Measurements from ENCODE around the gene WDPCP. TPM values are rescaled to one million over a fixed set of nuclear protein-coding genes. Genes with fewer than 3 reads are reported as not detected.

Gene WDPCP
- total and polyA plus RNA-seq, 2 donors (not counting 1 experiment from before 2014, with no cell fraction given), result 5.6 to 22.8 TPM

DNA sequence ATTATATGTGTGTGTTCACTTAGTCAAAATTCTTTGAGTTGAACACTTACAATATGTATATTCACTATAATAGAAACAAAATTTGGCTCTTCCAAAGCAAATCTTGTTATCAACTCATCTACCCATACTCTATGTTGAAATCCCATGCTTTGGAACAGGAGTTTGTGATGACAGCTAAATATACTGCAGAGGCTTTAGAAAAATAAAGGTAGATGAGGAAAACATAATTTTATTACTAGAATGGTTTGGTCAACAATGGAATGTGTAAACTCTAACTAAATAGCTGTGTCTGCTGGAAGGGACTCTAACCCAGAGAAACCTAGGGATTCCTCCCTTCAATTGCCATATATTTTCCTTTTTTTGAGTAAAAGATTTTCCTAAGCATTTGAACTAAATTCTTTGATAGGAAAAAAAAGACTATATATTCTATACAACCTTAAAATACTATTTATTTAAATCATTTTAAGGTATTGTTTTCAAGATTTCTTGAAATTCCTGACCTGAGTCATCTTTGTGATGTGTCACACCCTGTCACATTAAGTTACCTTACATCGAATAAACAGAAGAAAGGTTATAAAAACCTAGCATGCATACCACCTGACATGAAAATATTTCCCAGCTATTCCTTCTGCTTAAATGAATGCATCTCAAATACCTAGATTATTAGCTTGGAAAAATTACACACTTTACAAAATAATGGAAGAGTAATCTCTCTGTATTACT, 362.2 kb downstream of the WDPCP start:
- no CpG with 5 or more reads among the region's 1 CpG for WGBS (ENCODE audit: insufficient coverage)
- H3K36me3 ChIP-seq (replicated peaks in 1 of 2; ENCODE audit: control extremely low read depth in 1 of 2, control insufficient read depth in 1 of 2, extremely low read depth in 1 of 2, insufficient read depth in 2 of 2, low read length in 1 of 2), result no peaks in the 10 kb centered on the region
- DNase-seq, result no peak
- Mint-ChIP-seq H3K4me3 (no peak overlapping the region), H3K27ac (no peak overlapping the region), H3K27me3 (no peaks in the 10 kb centered on the region), H3K9me3 (ENCODE audit: insufficient read depth) (no peaks in the 10 kb centered on the region), H3K4me1 (no peaks in the 10 kb centered on the region)
- ChIA-PET POLR2A (no interaction called here), CTCF (no interaction called here)
- H3K4me3 ChIP-seq (ENCODE audit: control extremely low read depth in 1 of 5, extremely low read depth in 1 of 5, insufficient read depth in 1 of 5, low read depth in 2 of 5, low read length in 4 of 5), result no peak overlapping the region
- no peak overlapping the region for H3K27ac ChIP-seq (ENCODE audit: low read length in 2 of 2)
- H3K9ac ChIP-seq (ENCODE audit: low read length), result no peak overlapping the region
- no peak overlapping the region for H2AFZ ChIP-seq (ENCODE audit: insufficient read depth, low read depth, low read length, poor library complexity, severe bottlenecking)
- no peaks in the 10 kb centered on the region for H4K20me1 ChIP-seq (ENCODE audit: control insufficient read depth, insufficient read depth, low read length, poor library complexity, severe bottlenecking)
- no peaks in the 10 kb centered on the region for H3K79me2 ChIP-seq (ENCODE audit: control insufficient read depth, insufficient read depth, low read length)
- no peak for ATAC-seq (ENCODE audit: low read depth)
- TF ChIP-seq EZH2 (IDR thresholded peaks at IDR 0.05; ENCODE audit: borderline replicate concordance, insufficient read depth, low read depth, low read length, poor library complexity, severe bottlenecking) (no peak), CTCF (IDR thresholded peaks at IDR 0.05) (no peak)
- intact Hi-C loops (cut with micrococcal nuclease), result no loop called here
- H3K4me1 ChIP-seq (ENCODE audit: control insufficient read depth in 2 of 2, insufficient read depth in 2 of 2, low read length in 2 of 2), result no peaks in the 10 kb centered on the region
- H3K9me3 ChIP-seq (ENCODE audit: control extremely low read depth in 1 of 3, control insufficient read depth in 2 of 3, insufficient read depth in 1 of 3, low read length in 2 of 3), result no peaks in the 10 kb centered on the region
- H3K4me2 ChIP-seq (replicated peaks; ENCODE audit: low read depth, low read length, poor library complexity, severe bottlenecking), result no peak overlapping the region
- H3K27me3 ChIP-seq (replicated peaks in 1 of 4; ENCODE audit: control extremely low read depth in 1 of 4, control insufficient read depth in 3 of 4, insufficient read depth in 4 of 4, low read length in 3 of 4), result no peaks in the 10 kb centered on the region

DNA sequence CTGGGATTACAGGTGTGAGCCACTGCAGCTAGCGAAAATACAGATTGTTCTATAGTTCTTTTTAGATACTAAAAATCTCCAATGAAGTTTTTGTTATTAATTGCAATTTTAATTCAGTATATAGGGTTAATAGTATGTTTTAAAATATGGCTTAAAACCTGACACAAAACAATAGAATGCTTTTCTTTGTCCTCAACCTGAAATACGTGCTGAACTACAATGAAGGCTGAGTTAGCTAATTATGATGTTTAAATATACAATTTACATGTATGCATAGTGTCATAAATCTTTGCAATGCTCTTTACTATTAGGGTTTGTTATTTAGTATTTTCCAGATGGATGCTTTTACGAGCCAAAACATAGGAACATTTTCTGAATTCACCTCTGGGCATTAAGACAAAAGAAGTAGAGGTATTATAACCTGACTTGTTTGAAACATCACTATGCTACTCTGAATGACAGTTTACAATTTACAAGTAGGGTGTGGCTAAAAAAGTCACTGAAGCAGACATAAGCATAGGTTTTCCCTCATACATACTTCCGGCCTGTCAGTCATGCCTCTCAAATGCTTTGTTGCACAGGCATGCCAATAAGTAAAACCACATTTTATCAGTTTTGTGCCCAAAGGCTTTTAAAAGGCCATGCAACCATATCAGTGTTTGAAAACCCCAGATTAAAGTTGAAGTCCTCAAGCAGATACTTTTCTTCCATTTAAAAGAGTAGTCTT, 369.3 kb downstream of the WDPCP start:
- peaks cover 8% of the 10 kb centered on the region for H3K4me1 Mint-ChIP-seq
- no peak overlapping the region for H3K27ac ChIP-seq (ENCODE audit: low read length in 2 of 2)
- no peak overlapping the region for H3K4me2 ChIP-seq (replicated peaks; ENCODE audit: low read depth, low read length, poor library complexity, severe bottlenecking)
- H3K27me3 ChIP-seq (replicated peaks in 1 of 4; ENCODE audit: control extremely low read depth in 1 of 4, control insufficient read depth in 3 of 4, insufficient read depth in 4 of 4, low read length in 3 of 4), result no peaks in the 10 kb centered on the region
- H3K79me2 ChIP-seq (ENCODE audit: control insufficient read depth, insufficient read depth, low read length), result no peaks in the 10 kb centered on the region
- H3K4me3 ChIP-seq (ENCODE audit: control extremely low read depth in 1 of 5, extremely low read depth in 1 of 5, insufficient read depth in 1 of 5, low read depth in 2 of 5, low read length in 4 of 5), result no peak overlapping the region
- no peak overlapping the region for H3K27ac Mint-ChIP-seq
- H4K20me1 ChIP-seq (ENCODE audit: control insufficient read depth, insufficient read depth, low read length, poor library complexity, severe bottlenecking), result no peaks in the 10 kb centered on the region
- no peak for TF ChIP-seq CTCF (IDR thresholded peaks at IDR 0.05)
- no peak for TF ChIP-seq EZH2 (IDR thresholded peaks at IDR 0.05; ENCODE audit: borderline replicate concordance, insufficient read depth, low read depth, low read length, poor library complexity, severe bottlenecking)
- no peak overlapping the region for H3K4me3 Mint-ChIP-seq
- no peaks in the 10 kb centered on the region for H3K4me1 ChIP-seq (ENCODE audit: control insufficient read depth in 2 of 2, insufficient read depth in 2 of 2, low read length in 2 of 2)
- no peak overlapping the region for H2AFZ ChIP-seq (ENCODE audit: insufficient read depth, low read depth, low read length, poor library complexity, severe bottlenecking)
- intact Hi-C loops (cut with micrococcal nuclease), result no loop called here
- H3K36me3 ChIP-seq (replicated peaks in 1 of 2; ENCODE audit: control extremely low read depth in 1 of 2, control insufficient read depth in 1 of 2, extremely low read depth in 1 of 2, insufficient read depth in 2 of 2, low read length in 1 of 2), result no peaks in the 10 kb centered on the region
- H3K27me3 Mint-ChIP-seq, result no peaks in the 10 kb centered on the region
- ATAC-seq (ENCODE audit: low read depth) (no peak), DNase-seq (no peak)
- ChIA-PET CTCF (no interaction called here), POLR2A (no interaction called here)
- no peak overlapping the region for H3K9ac ChIP-seq (ENCODE audit: low read length)
- peaks cover 0 to 2% (median 0%) of the 10 kb centered on the region in 3 donors for H3K9me3 ChIP-seq (ENCODE audit: control extremely low read depth in 1 of 3, control insufficient read depth in 2 of 3, insufficient read depth in 1 of 3, low read length in 2 of 3)
- H3K9me3 Mint-ChIP-seq (ENCODE audit: insufficient read depth), result peaks cover 2% of the 10 kb centered on the region
- WGBS (ENCODE audit: insufficient coverage), result 50% methylated on average over 1 of the region's 4 CpGs

All from B cell (primary cell).